AG08396 (cell line): ENCODE data around the gene HCK.
"Not testable (repeated sequence)": the region's sequence is repeated elsewhere in the genome, so short reads cannot be mapped to it uniquely, and the experiment has no call there.

Experiments
- DNase-seq: peaks from one replicate; pipeline ENCODE4 v3.0.0; 2012; ENCODE audit warnings: low spot score, mixed read lengths

HCK gene

GRCh38 chr20:32108814-32109391, 56.9 kb downstream of the HCK start:
- no peak for DNase-seq

GRCh38 chr20:32109392-32110172, 57.5 kb downstream of the HCK start, which contains the start of gene TM9SF4:
Gene TM9SF4, plus strand, starts transcription at chr20:32109714. Its CDS starts 27 bp downstream, at chr20:32109741.
- peak; percentile 92 for DNase-seq

GRCh38 chr20:32110173-32110704, 58.2 kb downstream of the HCK start:
- no peak for DNase-seq

- no peak for DNase-seq
Measured at GRCh38 chr20:32110727-32111126, 58.7 kb downstream of the HCK start.

- DNase-seq, result no peak
Measured at GRCh38 chr20:32111156-32111686, 59.2 kb downstream of the HCK start.

GRCh38 chr20:32111753-32112152, 59.7 kb downstream of the HCK start:
- no peak for DNase-seq

- DNase-seq, result no peak
Measured at GRCh38 chr20:32112841-32113240, 60.8 kb downstream of the HCK start.

GRCh38 chr20:32113591-32114260, 61.7 kb downstream of the HCK start:
- DNase-seq, result no peak

- DNase-seq, result no peak
Measured at GRCh38 chr20:32114305-32114960, 62.4 kb downstream of the HCK start.

- DNase-seq, result no peak
Measured at GRCh38 chr20:32115211-32115767, 63.2 kb downstream of the HCK start.

GRCh38 chr20:32116079-32116521, 64.1 kb downstream of the HCK start:
- no peak for DNase-seq

GRCh38 chr20:32116796-32117195, 64.8 kb downstream of the HCK start:
- not testable (repeated sequence) for DNase-seq

GRCh38 chr20:32118427-32118826, 66.4 kb downstream of the HCK start:
- not testable (repeated sequence) for DNase-seq

- no peak for DNase-seq
Measured at GRCh38 chr20:32119734-32120133, 67.7 kb downstream of the HCK start.

GRCh38 chr20:32121908-32122307, 69.9 kb downstream of the HCK start:
- DNase-seq, result not testable (repeated sequence)

- DNase-seq, result no peak
Measured at GRCh38 chr20:32123088-32123487, 71.0 kb downstream of the HCK start.

- DNase-seq, result no peak
Measured at GRCh38 chr20:32124916-32125454, 72.9 kb downstream of the HCK start.

- no peak for DNase-seq
Measured at GRCh38 chr20:32125506-32125905, 73.5 kb downstream of the HCK start.

- DNase-seq, result no peak
Measured at GRCh38 chr20:32126919-32127318, 74.9 kb downstream of the HCK start.

- DNase-seq, result no peak
Measured at GRCh38 chr20:32127347-32127746, 75.3 kb downstream of the HCK start.

- no peak for DNase-seq
Measured at GRCh38 chr20:32128167-32128566, 76.1 kb downstream of the HCK start.
